K562 (cell line): ENCODE data around the gene GET3. TPM values are rescaled to one million over a fixed set of nuclear protein-coding genes. Genes with fewer than 3 reads are reported as not detected.

Experiments used
- BRCA1 ChIP-seq, 2 experiments: fragments of 450-650 bp in 1 of 2; sonication (generic) in 1 of 2; formaldehyde crosslinking in 1 of 2; IDR thresholded peaks; 2 replicates each; pipeline versions ENCODE4 v1.5.0 to v1.6.1; 2017 to 2020; ENCODE audit warnings: mild to moderate bottlenecking in 1 of 2, missing genetic modification reagents in 1 of 2
- CBX8 ChIP-seq: fragments of 200-600 bp; sonication (generic); IDR thresholded peaks from 2 replicates; pipeline ENCODE4 v1.6.1; 2012; ENCODE audit warnings: borderline replicate concordance, mixed run types, low read depth, mild to moderate bottlenecking, moderate library complexity, mixed read lengths, low read length, control low read depth, inconsistent platforms; ENCODE audit not compliant: poor library complexity, severe bottlenecking; ENCODE audit errors: extremely low read depth
- CREBBP ChIP-seq: IDR thresholded peaks from one replicate; pipeline ENCODE4 v1.6.1; 2012; ENCODE audit warnings: low read depth, mild to moderate bottlenecking, control low read depth, inconsistent platforms, low read length
- CTBP1 ChIP-seq: fragments of 450-650 bp; IDR thresholded peaks from 2 replicates; pipeline ENCODE4 v1.6.1; 2016; ENCODE audit warnings: borderline replicate concordance
- EP400 ChIP-seq: fragments of 450-650 bp; IDR thresholded peaks from 2 replicates; pipeline ENCODE4 v1.6.1; 2017; ENCODE audit warnings: antibody characterized with exemption, mild to moderate bottlenecking, moderate library complexity
- HNRNPK ChIP-seq: fragments of 200-400 bp; formaldehyde crosslinking; IDR thresholded peaks from one replicate; pipeline ENCODE4 v1.6.1; 2018; ENCODE audit warnings: mild to moderate bottlenecking, low read depth, low read length; ENCODE audit not compliant: poor library complexity, severe bottlenecking
- ILK ChIP-seq: fragments of 450-650 bp; IDR thresholded peaks from 2 replicates; pipeline ENCODE4 v1.6.1; 2016; ENCODE audit warnings: missing genetic modification characterization, low read depth, mild to moderate bottlenecking, missing compliant biosample characterization, moderate library complexity, borderline replicate concordance
- MAFG ChIP-seq: fragments of 450-650 bp; conservative IDR thresholded peaks from 2 replicates; pipeline ENCODE4 v1.6.1; 2016; ENCODE audit warnings: missing genetic modification characterization, missing compliant biosample characterization
- MAFK ChIP-seq: IDR thresholded peaks from 2 replicates; pipeline ENCODE4 v1.6.1; 2011; ENCODE audit warnings: low read length, improper control_type of control experiment
- MEF2A ChIP-seq: IDR thresholded peaks from 2 replicates; pipeline ENCODE4 v1.6.1; 2011; ENCODE audit warnings: low read depth, mild to moderate bottlenecking, low read length, moderate library complexity; ENCODE audit not compliant: control insufficient read depth
- MXI1 ChIP-seq: IDR thresholded peaks from 2 replicates; pipeline ENCODE4 v1.6.1; 2011; ENCODE audit warnings: low read depth, mild to moderate bottlenecking, improper control_type of control experiment, low read length
- NCOR1 ChIP-seq: fragments of 450-650 bp; IDR thresholded peaks from 2 replicates; pipeline ENCODE4 v1.6.1; 2016; ENCODE audit warnings: mild to moderate bottlenecking, moderate library complexity
- PHB2 ChIP-seq: fragments of 450-650 bp; IDR thresholded peaks from 2 replicates; pipeline ENCODE4 v1.6.1; 2017; ENCODE audit warnings: low read depth
- PHF21A ChIP-seq: fragments of 450-650 bp; IDR thresholded peaks from 2 replicates; pipeline ENCODE4 v1.6.1; 2017; ENCODE audit warnings: low read depth, borderline replicate concordance
- SAFB ChIP-seq: fragments of 200-400 bp; formaldehyde crosslinking; IDR thresholded peaks from 2 replicates; pipeline ENCODE4 v1.6.1; 2017; ENCODE audit warnings: low read depth, low read length, borderline replicate concordance
- SIN3B ChIP-seq: fragments of 450-650 bp; IDR thresholded peaks from 2 replicates; pipeline ENCODE4 v1.6.1; 2017; ENCODE audit warnings: low read depth, mild to moderate bottlenecking, moderate library complexity
- SNAPC5 ChIP-seq: fragments of 250-450 bp; sonication (Bioruptor Pico); IDR thresholded peaks from 2 replicates; pipeline ENCODE4 v1.8.0; 2021; ENCODE audit warnings: moderate library complexity, mild to moderate bottlenecking, inconsistent platforms
- YY1 ChIP-seq, 3 experiments: IDR thresholded peaks; 2 replicates each; pipeline ENCODE4 v1.6.1; 2011; ENCODE audit warnings: low read length in 2 of 3, mild to moderate bottlenecking in 2 of 3, moderate library complexity in 2 of 3, borderline replicate concordance in 1 of 3, control low read depth in 1 of 3, low read depth in 1 of 3; ENCODE audit not compliant: insufficient read depth in 3 of 3, insufficient replicate concordance in 2 of 3, control insufficient read depth in 1 of 3, insufficient read length in 1 of 3; ENCODE audit errors: extremely low read depth in 1 of 3
- ZBTB17 ChIP-seq: fragments of 450-650 bp; formaldehyde crosslinking; IDR thresholded peaks from 2 replicates; pipeline ENCODE4 v1.4.0; 2020; ENCODE audit warnings: mild to moderate bottlenecking
- ZBTB8A ChIP-seq: fragments of 450-650 bp; IDR thresholded peaks from 2 replicates; pipeline ENCODE4 v1.6.1; 2018; ENCODE audit warnings: mild to moderate bottlenecking, moderate library complexity; ENCODE audit not compliant: partially characterized antibody
- ZFPM2 ChIP-seq: fragments of 250-450 bp; sonication (Bioruptor Pico); IDR thresholded peaks from 2 replicates; pipeline ENCODE4 v1.5.1; 2022; ENCODE audit warnings: mild to moderate bottlenecking
- ZNF232 ChIP-seq: sonication (generic); formaldehyde crosslinking; IDR thresholded peaks from 2 replicates; pipeline ENCODE4 v1.8.0; 2022; ENCODE audit warnings: mild to moderate bottlenecking, missing genetic modification reagents
- ZNF354B ChIP-seq: fragments of 250-450 bp; sonication (Bioruptor Pico); IDR thresholded peaks from 2 replicates; pipeline ENCODE4 v1.4.0; 2020
- ZNF551 ChIP-seq: fragments of 250-450 bp; sonication (Bioruptor Pico); IDR thresholded peaks from 2 replicates; pipeline ENCODE4 v1.5.0; 2021; ENCODE audit warnings: mild to moderate bottlenecking, moderate library complexity
- polyA plus RNA-seq, 8 experiments: library from polyadenylated mRNA; depleted of rRNA in 4 of 8; stranded (reverse) in 5 of 8; unstranded in 3 of 8; fragments of >200 nt; fragmentation: Nextera tagmentation in 2 of 8; fragmentation: Illumina TruSeq in 1 of 8; extraction: Ambion mirVana in 2 of 8; extraction: Trizol in 1 of 8; gene quantifications; 2 replicates each; pipeline versions ENCODE4 v1.2.1 to v1.2.3, GENCODE V29; 2011 to 2014; ENCODE audit warnings: inconsistent platforms in 1 of 8, missing spikeins in 1 of 8
- total RNA-seq, 7 experiments: library from RNA; depleted of rRNA in 6 of 7; stranded (reverse); fragments of >200 nt in 6 of 7; fragmentation: Illumina TruSeq in 2 of 7; extraction: Trizol in 2 of 7; gene quantifications; 2 replicates each; pipeline versions ENCODE4 v1.2.1 to v1.2.3, GENCODE V29; 2011 to 2021; ENCODE audit warnings: low replicate concordance in 1 of 7
- TF ChIP-seq, protein P1 (sequence below): fragments of 450-650 bp; IDR thresholded peaks from 2 replicates; pipeline ENCODE4 v1.6.1; 2016; ENCODE audit warnings: low read depth, mild to moderate bottlenecking, moderate library complexity

Gene GET3
- total and polyA plus RNA-seq, 9 of the 15 experiments (the other 6 are each of a cell fraction or from before 2014, with no cell fraction given): 8.3 to 83.5 (median 51.8) TPM

- no peak for TF ChIP-seq MEF2A
- no peak for TF ChIP-seq CREBBP
- TF ChIP-seq PHB2: no peak
- TF ChIP-seq MAFG (tag): no peak
- no peak for TF ChIP-seq SAFB
- peak; percentile 88 for TF ChIP-seq CTBP1
- no peak for TF ChIP-seq CBX8
- TF ChIP-seq ZFPM2 (CRISPR knock-in tag): no peak
- no peak for TF ChIP-seq SIN3B
- no peak for TF ChIP-seq ZBTB8A
- no peak for TF ChIP-seq ILK (tag)
- no peak for TF ChIP-seq BRCA1 (IDR thresholded peaks at IDR 0.05)
- no peak for TF ChIP-seq BRCA1 (CRISPR knock-in tag; IDR thresholded peaks at IDR 0.05)
- TF ChIP-seq ZNF551 (CRISPR knock-in tag): no peak
- no peak for TF ChIP-seq HNRNPK
- TF ChIP-seq PHF21A: no peak
- TF ChIP-seq YY1 (IDR thresholded peaks at IDR 0.05; ENCODE audit: borderline replicate concordance in 1 of 3, control insufficient read depth in 1 of 3, extremely low read depth in 1 of 3, insufficient read depth in 3 of 3, insufficient read length in 1 of 3, insufficient replicate concordance in 2 of 3, low read depth in 1 of 3, low read length in 2 of 3): peak in 1 of 3 experiments; percentile 27
- TF ChIP-seq NCOR1: no peak
- TF ChIP-seq ZNF354B (CRISPR knock-in tag): no peak
- no peak for TF ChIP-seq EP400
- no peak for TF ChIP-seq ZNF232 (CRISPR knock-in tag)
- TF ChIP-seq MAFK: no peak
- TF ChIP-seq MXI1: no peak; the same call in 1 of the 2 replicates
- no peak for TF ChIP-seq ZBTB17
- TF ChIP-seq, protein P1, sequence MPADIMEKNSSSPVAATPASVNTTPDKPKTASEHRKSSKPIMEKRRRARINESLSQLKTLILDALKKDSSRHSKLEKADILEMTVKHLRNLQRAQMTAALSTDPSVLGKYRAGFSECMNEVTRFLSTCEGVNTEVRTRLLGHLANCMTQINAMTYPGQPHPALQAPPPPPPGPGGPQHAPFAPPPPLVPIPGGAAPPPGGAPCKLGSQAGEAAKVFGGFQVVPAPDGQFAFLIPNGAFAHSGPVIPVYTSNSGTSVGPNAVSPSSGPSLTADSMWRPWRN: no peak
- TF ChIP-seq SNAPC5 (CRISPR knock-in tag): no peak
Observed at GRCh38 chr19:12757544-12758274, 20.4 kb downstream of the GET3 start (continued).
